ENCODE measurements around the gene TSR1. TPM values are rescaled to one million over a fixed set of nuclear protein-coding genes. Genes with fewer than 3 reads are reported as not detected.

TSR1 gene
- total RNA-seq, result 10 to 100 TPM in 3 of 4 donors, 1 to 10 TPM in 1; 2.1 to 43.3 (median 23.5) TPM

- Histone ChIP-seq H3K27me3 (no peaks in the 10 kb centered on the region), H3K9me3 (no peaks in the 10 kb centered on the region), H3K4me3 (peak within 1 kb of the TSS; percentile 85 to 97), H3K27ac (peak within 1 kb of the TSS; percentile 79 to 90), H3K4me1 (peaks cover 0 to 5% of the 10 kb centered on the region in 2 donors), H3K36me3 (no peaks in the 10 kb centered on the region)
- intact Hi-C loops (cut with DNase I; ENCODE audit: low total_unique reads), result no loop called here
- DNase-seq, result peak; percentile 85 to 89
- TF ChIP-seq CTCF (IDR thresholded peaks at IDR 0.05) (peak in 3 of 4 experiments; percentile 38 to 53 (median 40)), POLR2A (IDR thresholded peaks at IDR 0.05) (peak; percentile 61 to 76)
Measured at GRCh38 chr17:2336215-2336851, at the start of gene TSR1. Gene TSR1, minus strand, starts transcription at chr17:2336457. Its CDS starts 30 bp downstream, at chr17:2336427.

GRCh38 chr17:2385240-2386210 is 49.3 kb upstream of the TSR1 start:
- H3K4me1 ChIP-seq, result peaks cover under 1 to 4% of the 10 kb centered on the region in 2 donors
- H3K27me3 ChIP-seq, result no peaks in the 10 kb centered on the region
- TF ChIP-seq POLR2A (IDR thresholded peaks at IDR 0.05), result no peak
- no peak for TF ChIP-seq CTCF (IDR thresholded peaks at IDR 0.05)
- H3K36me3 ChIP-seq, result no peaks in the 10 kb centered on the region
- DNase-seq, result no peak
- H3K4me3 ChIP-seq, result no peak overlapping the region
- H3K27ac ChIP-seq, result no peak overlapping the region
- no peaks in the 10 kb centered on the region for H3K9me3 ChIP-seq
- intact Hi-C loops (cut with DNase I; ENCODE audit: low total_unique reads), result no loop called here

- intact Hi-C loops (cut with DNase I; ENCODE audit: low total_unique reads), result no loop called here
- no peaks in the 10 kb centered on the region for H3K4me1 ChIP-seq
Measured at GRCh38 chr17:2384439-2385127, 48.3 kb upstream of the TSR1 start.

GRCh38 chr17:2383628-2384167 is 47.4 kb upstream of the TSR1 start:
- no peaks in the 10 kb centered on the region for H3K9me3 ChIP-seq
- H3K36me3 ChIP-seq, result no peaks in the 10 kb centered on the region
- no peak for DNase-seq
- H3K4me3 ChIP-seq, result no peak overlapping the region
- no peak for TF ChIP-seq POLR2A (IDR thresholded peaks at IDR 0.05)
- no peak for TF ChIP-seq CTCF (IDR thresholded peaks at IDR 0.05)
- intact Hi-C loops (cut with DNase I; ENCODE audit: low total_unique reads), result loop anchor here (2.0 kb wide), 1 partner anchor 29 kb away; no protein-coding TSS in a partner anchor
- H3K27ac ChIP-seq, result peak overlapping the region; percentile 43 to 61
- H3K4me1 ChIP-seq, result no peaks in the 10 kb centered on the region
- no peaks in the 10 kb centered on the region for H3K27me3 ChIP-seq

More at GRCh38 chr17:2384439-2385127, 48.3 kb upstream of the TSR1 start:
- H3K9me3 ChIP-seq, result no peaks in the 10 kb centered on the region
- no peaks in the 10 kb centered on the region for H3K27me3 ChIP-seq
- H3K4me3 ChIP-seq, result no peak overlapping the region
- TF ChIP-seq CTCF (IDR thresholded peaks at IDR 0.05) (no peak), POLR2A (IDR thresholded peaks at IDR 0.05) (no peak)
- no peak overlapping the region for H3K27ac ChIP-seq
- no peak for DNase-seq
- H3K36me3 ChIP-seq, result no peaks in the 10 kb centered on the region
